Stimulated activated CD4-positive, alpha-beta T cell treated with anti-CD3 and anti-CD28 coated beads, Interleukin-15, amount 100 ng/mL, for 48 hours (primary cell): ENCODE data around the gene TMEM145.
"Not testable (repeated sequence)": the region's sequence is repeated elsewhere in the genome, so short reads cannot be mapped to it uniquely, and the experiment has no call there.

Experiments used
- DNase-seq, 2 donors: peaks; one replicate each; pipeline ENCODE4 v3.0.0-alpha.2; 2020; ENCODE audit warnings: low read depth in 2 of 2

TMEM145 gene

GRCh38 chr19:42334697-42335373 is 21.7 kb downstream of the TMEM145 start:
- DNase-seq: no peak

GRCh38 chr19:42335374-42335936 is 22.3 kb downstream of the TMEM145 start:
- no peak for DNase-seq

DNA sequence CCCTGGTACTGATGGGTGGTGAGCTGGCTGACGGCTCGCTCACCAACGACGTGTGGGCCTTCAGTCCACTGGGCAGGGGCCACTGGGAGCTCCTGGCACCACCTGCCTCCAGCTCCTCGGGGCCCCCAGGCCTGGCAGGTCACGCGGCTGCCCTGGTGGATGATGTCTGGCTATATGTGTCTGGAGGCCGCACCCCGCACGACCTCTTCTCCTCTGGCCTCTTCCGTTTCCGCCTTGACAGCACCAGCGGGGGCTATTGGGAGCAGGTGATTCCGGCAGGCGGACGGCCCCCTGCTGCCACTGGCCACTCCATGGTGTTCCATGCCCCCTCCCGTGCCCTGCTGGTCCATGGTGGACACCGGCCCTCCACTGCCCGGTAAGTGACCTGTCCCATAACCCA is 22.9 kb downstream of the TMEM145 start:
- DNase-seq: no peak

DNA sequence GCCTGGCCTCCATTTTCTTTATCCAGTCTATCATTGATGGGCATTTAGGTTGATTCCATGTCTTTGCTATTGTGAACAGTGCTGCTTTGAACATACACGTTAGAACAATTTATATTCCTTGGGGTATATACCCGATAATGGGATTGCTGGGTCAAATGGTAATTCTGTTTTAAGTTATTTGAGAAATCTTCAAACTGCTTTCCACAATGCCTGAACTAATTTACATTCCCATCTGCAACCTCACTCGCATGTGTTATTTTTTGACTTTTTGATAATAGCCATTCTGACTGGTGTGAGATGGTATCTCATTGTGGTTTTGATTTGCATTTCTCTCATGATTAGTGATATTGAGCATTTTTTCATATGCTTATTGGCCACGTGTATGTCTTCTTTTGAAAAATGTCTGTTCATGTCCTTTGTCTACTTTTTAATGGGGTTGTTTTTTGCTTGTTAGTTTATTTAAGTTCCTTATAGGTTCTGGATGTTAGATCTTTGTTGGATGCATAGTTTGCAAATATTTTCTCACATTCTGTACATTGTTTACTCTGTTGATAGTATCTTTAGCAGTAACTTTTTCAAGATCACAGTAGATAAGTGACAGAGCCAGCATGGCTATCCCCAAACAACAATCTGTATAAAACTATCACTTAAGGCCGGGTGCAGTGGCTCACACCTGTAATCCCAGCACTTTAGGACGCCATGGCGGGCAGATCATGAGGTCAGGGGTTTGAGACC is 26.2 kb downstream of the TMEM145 start:
- DNase-seq: not testable (repeated sequence)

DNA sequence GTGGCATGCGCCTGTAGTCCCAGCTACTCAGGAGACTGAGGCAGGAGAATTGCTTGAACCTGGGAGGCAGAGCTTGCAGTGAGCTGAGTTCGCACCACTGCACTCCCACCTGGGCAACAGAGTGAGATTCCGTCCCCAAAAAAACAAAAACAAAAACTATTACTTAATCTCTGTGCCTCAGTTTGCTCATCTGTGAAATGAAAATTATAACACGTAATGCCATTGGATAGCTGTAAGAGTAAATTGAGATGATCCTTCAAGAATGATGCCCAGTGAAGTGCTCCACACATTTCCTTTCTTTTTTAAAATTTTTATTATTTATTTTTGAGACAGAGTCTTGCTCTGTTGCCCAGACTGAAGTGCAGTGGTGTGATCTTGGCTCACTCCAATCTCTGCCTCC is 26.8 kb downstream of the TMEM145 start:
- DNase-seq: not testable (repeated sequence)

GRCh38 chr19:42343344-42344110 is 30.4 kb downstream of the TMEM145 start:
- DNase-seq: no peak

DNA sequence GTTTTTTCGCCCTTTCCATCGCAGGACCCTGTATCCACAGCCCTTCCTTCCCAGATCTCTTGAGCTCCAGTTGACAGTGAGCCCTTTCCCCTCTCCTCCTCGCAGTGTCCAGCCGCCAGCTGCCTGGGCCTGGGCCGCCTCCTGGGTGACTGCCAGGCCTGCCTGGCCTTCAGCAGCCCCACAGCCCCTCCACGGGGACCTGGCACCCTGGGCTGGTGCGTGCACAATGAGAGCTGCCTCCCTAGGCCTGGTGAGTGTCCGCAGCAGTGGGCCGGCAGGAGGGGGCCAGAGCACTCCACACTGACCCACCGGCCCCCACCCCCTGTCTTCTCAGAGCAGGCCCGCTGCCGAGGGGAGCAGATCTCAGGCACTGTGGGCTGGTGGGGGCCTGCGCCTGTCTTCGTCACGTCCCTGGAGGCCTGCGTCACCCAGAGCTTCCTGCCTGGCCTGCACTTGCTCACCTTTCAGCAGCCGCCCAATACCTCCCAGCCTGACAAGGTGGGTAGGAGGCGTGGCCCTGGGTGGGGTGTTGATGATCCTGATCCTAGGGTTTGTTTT is 31.3 kb downstream of the TMEM145 start:
- no peak for DNase-seq

DNA sequence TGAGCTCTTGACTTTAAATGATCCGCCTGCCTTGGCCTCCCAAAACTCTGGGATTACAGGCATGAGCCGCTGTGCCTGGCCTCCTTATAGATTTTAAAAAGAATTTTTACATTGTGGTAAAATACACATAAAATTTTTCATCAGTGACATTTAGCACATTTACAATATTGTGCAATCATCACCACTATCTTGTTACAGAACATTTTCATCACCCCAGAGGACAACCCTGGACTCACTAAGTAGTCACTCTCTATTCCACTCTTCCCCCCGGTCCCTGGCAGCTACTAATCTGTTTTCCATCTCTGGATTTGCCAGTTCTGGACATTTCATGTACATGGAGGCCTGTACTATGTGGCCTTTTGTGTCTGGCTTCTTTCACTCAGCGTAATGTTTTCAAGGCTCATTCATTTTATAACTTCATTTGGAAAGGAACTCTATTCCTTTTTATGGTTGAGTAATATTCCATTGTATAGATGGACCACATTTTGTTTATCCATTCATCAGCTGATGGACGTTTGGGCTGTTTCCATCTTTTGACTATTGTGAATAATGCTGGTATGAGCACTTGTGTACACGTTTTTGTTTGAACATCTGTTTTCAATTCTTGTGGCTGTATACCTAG is 32.2 kb downstream of the TMEM145 start:
- no peak for DNase-seq

- DNase-seq: no peak
Measured at GRCh38 chr19:42348211-42348610, 35.1 kb downstream of the TMEM145 start.

- DNase-seq: no peak
Measured at GRCh38 chr19:42349378-42350107, 36.4 kb downstream of the TMEM145 start.

DNA sequence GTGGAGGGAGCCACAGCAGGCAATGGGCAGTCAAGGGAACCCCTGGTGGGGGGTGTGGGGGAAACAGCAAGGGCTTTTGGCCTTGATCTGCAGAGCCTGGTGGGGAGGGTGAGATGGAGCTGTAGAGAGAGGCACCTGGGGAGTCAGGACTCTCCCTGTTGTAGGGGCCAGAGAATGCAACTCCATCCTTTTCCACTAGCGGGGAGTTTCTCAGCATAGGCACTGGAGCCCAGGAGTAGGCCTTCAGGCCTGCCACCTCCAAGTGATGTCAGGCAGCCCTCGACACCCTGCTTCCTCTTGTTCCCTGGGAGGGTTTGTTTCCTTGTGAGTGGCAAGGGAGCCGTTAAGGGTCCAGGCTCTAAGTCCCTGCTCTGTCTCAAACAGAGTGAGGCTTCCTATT is 37.3 kb downstream of the TMEM145 start:
- no peak for DNase-seq

DNA sequence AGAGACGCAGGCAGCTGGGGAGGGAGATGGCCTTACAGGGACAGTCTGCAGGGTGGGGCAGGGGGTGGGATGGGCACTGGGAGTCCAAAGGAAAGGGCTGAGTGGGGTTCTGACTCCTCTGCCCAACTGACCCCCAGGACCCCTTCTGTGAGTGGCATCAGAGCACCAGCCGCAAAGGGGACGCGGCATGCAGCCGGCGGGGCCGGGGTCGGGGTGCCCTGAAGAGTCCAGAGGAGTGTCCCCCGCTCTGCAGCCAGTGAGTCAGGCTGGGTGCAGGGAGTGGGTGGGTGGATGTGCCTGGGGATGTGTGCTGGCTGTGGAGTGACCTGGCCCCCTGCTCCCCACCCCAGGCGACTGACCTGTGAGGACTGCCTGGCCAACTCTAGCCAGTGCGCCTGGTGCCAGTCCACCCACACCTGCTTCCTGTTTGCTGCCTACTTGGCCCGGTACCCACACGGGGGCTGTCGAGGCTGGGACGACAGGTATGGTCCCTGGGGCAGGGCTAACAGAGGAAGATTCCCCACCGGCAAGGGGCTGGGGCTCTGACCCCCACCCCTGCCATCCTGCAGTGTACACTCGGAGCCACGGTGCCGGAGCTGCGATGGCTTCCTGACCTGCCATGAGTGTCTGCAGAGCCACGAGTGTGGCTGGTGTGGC is 38.1 kb downstream of the TMEM145 start:
- DNase-seq: no peak

- DNase-seq: no peak
Measured at GRCh38 chr19:42352301-42353259, 39.5 kb downstream of the TMEM145 start.

GRCh38 chr19:42353341-42354015 is 40.4 kb downstream of the TMEM145 start:
- DNase-seq: no peak

GRCh38 chr19:42355896-42356295 is 42.8 kb downstream of the TMEM145 start:
- no peak for DNase-seq

- DNase-seq: no peak
Measured at GRCh38 chr19:42356686-42357085, 43.6 kb downstream of the TMEM145 start.

GRCh38 chr19:42357290-42357689 is 44.2 kb downstream of the TMEM145 start:
- no peak for DNase-seq

DNA sequence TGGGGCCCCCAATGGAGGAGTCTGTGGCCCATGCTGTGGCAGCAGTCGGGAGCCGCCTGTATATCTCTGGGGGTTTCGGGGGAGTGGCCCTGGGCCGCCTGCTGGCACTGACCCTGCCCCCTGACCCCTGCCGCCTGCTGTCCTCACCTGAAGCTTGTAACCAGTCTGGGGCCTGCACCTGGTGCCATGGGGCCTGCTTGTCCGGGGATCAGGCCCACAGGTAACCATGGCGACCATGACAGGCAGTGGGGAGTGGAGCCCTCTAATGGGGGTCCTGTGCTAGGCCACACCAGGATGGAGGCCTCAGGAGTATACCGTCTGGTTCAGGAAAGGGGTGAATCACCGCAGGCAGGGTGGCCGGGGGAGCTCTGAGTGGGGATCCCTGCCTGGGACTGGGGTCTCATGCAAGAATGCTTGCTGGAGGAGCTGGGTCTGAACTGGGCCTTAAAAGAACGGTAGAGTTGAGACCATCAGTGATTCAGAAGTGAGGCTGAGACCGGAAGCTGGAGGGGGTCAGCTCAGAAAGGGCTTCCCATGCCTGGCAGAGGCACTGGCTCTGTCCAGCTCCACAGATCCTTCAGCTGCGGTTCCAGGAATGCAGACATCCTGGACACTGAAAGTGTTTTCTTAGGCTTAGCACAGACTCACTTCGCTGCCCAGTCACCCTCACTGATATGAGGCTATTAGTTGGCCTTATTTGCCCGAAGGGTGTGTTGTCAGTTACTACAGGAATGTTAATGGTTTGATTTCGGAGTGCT is 47.9 kb downstream of the TMEM145 start:
- DNase-seq: no peak
